BLaER1 treated with 17β-estradiol and CSF1 and Interleukin-3, amounts not matched to agents 10 nM and 100 nM (cell line): ENCODE results near the gene NRXN2.

Experiments used
- H3K27ac ChIP-seq, 11 experiments: shearing (Covaris generic); formaldehyde crosslinking; 2 replicates each; pipeline ENCODE4 v1.8.1; 2022
- H3K27me3 ChIP-seq, 11 experiments: shearing (Covaris generic); formaldehyde crosslinking; 2 replicates each; pipeline ENCODE4 v1.8.1; 2022
- H3K36me3 ChIP-seq, 11 experiments: shearing (Covaris generic); formaldehyde crosslinking; 2 replicates each; pipeline ENCODE4 v1.8.1; 2022
- H3K4me1 ChIP-seq, 10 experiments: shearing (Covaris generic); formaldehyde crosslinking; 2 replicates each; pipeline ENCODE4 v1.8.1; 2022
- H3K4me2 ChIP-seq, 11 experiments: shearing (Covaris generic); formaldehyde crosslinking; 2 replicates each; pipeline ENCODE4 v1.8.1; 2022
- H3K4me3 ChIP-seq, 10 experiments: shearing (Covaris generic); formaldehyde crosslinking; 2 replicates each; pipeline ENCODE4 v1.8.1; 2022
- H3K9ac ChIP-seq, 11 experiments: shearing (Covaris generic); formaldehyde crosslinking; 2 replicates each; pipeline ENCODE4 v1.8.1; 2022
- H3K9me3 ChIP-seq, 11 experiments: shearing (Covaris generic); formaldehyde crosslinking; replicated peaks in 1 of 11; 2 replicates each; pipeline ENCODE4 v1.8.1; 2022
- H4K20me1 ChIP-seq, 11 experiments: shearing (Covaris generic); formaldehyde crosslinking; 2 replicates each; pipeline ENCODE4 v1.8.1; 2022
- Cebpa-rat ChIP-seq, 11 experiments: shearing (Covaris generic); IDR thresholded peaks; 2 replicates each; pipeline ENCODE4 v1.8.1; 2022

NRXN2 gene

DNA sequence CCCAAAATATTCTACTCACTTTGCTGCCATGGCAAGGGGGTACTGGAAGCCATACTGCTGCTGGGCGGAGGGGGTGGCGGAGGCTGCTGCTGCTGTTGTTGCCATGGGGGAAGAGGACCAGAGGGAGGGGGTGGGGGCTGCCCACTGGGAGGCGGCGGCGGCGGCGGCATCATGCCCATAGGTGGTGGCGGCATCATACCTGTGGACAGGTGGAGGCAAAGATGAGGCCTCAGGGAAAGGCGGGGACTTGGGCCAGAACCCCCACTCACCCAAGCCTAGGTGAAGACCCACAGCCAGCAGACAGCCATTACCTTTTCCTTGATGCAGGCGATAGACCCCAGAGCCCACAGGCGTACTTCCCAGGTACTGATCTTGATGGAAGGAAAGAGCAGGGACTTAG, 43.9 kb upstream of the NRXN2 start:
- Histone ChIP-seq H3K4me3 (no peak overlapping the region), H3K9me3 (no peaks in the 10 kb centered on the region), H3K27ac (peak overlapping the region in 8 of 11 experiments; percentile 14 to 52 (median 43); a peak in 13 of 22 replicates), H3K27me3 (no peaks in the 10 kb centered on the region), H4K20me1 (peaks cover 95 to 100% (median 98%) of the 10 kb centered on the region in 11 experiments), H3K36me3 (peaks cover 92 to 98% (median 97%) of the 10 kb centered on the region in 11 experiments), H3K4me2 (peak overlapping the region; percentile 17 to 97 (median 48); a peak in 16 of 22 replicates), H3K9ac (peak overlapping the region in 6 of 11 experiments; percentile 16 to 39 (median 20); a peak in 7 of 22 replicates), H3K4me1 (peaks cover 88 to 99% (median 96%) of the 10 kb centered on the region in 10 experiments)
- TF ChIP-seq Cebpa-rat (IDR thresholded peaks at IDR 0.05): no peak

DNA sequence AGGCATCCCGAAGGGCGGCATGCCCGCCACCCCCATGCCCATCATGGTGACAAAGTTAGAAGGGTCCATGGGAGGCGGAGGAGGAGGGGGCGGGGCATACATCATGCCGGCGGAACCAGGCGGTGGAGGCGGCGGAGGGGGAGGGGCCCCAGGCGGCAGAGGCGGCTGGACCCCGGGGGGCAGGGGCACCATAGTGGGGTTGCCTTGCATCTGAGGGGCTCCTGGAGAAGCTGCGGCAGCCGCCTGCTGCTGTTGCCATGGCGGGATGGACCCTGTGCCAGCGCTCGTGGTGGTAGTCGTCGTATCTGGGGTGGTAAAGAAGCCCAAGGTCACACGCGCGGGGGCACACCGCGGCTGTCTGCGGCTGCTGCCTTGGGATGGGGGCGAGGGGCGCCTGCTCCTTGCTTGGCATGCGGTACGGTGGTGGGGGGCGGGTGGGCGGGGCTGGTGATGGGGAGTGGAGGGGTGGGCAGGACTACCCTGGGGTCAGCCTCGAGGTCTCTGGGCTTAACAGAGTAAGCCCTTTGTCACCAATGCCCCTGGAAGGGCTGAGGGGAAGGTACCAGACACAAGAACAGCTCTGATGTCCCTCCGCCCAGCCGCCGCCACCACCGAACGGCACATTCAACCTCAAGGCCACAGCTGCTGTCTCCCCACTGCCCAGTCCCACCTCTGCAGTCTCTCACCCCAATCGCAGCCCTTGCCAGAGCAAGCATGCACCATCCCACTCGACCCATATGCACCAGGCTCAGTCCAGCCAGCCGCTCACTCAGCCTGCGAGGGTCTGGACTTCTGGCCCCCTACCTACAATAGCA, 43.1 kb upstream of the NRXN2 start:
- H4K20me1 ChIP-seq: peaks cover 92 to 100% (median 98%) of the 10 kb centered on the region in 11 experiments
- H3K4me2 ChIP-seq: peak overlapping the region in 10 of 11 experiments; percentile 63 to 91 (median 86); a peak in 19 of 22 replicates
- H3K36me3 ChIP-seq: peaks cover 84 to 95% (median 92%) of the 10 kb centered on the region in 11 experiments
- H3K9ac ChIP-seq: peak overlapping the region in 3 of 11 experiments; percentile 50 to 72 (median 56); a peak in 4 of 22 replicates
- TF ChIP-seq Cebpa-rat (IDR thresholded peaks at IDR 0.05): no peak
- peaks cover 88 to 99% (median 96%) of the 10 kb centered on the region in 10 experiments for H3K4me1 ChIP-seq
- no peaks in the 10 kb centered on the region for H3K27me3 ChIP-seq
- H3K4me3 ChIP-seq: no peak overlapping the region
- no peak overlapping the region for H3K27ac ChIP-seq
- no peaks in the 10 kb centered on the region for H3K9me3 ChIP-seq

- H3K4me3 ChIP-seq: peak overlapping the region in 4 of 10 experiments; percentile 20 to 38 (median 30); a peak in 1 of 20 replicates
- H3K4me2 ChIP-seq: peak overlapping the region; percentile 63 to 91 (median 86)
- peaks cover 88 to 100% (median 98%) of the 10 kb centered on the region in 11 experiments for H4K20me1 ChIP-seq
- H3K36me3 ChIP-seq: peaks cover 77 to 91% (median 85%) of the 10 kb centered on the region in 11 experiments
- H3K27ac ChIP-seq: peak overlapping the region in 7 of 11 experiments; percentile 23 to 82 (median 71); a peak in 10 of 22 replicates
- H3K27me3 ChIP-seq: no peaks in the 10 kb centered on the region
- H3K4me1 ChIP-seq: peaks cover 89 to 99% (median 97%) of the 10 kb centered on the region in 10 experiments
- H3K9me3 ChIP-seq: no peaks in the 10 kb centered on the region
- no peak for TF ChIP-seq Cebpa-rat (IDR thresholded peaks at IDR 0.05)
- peak overlapping the region; percentile 22 to 72 (median 67); a peak in 17 of 22 replicates for H3K9ac ChIP-seq
Observed at GRCh38 chr11:64765291-64765850, 42.4 kb upstream of the NRXN2 start.

DNA sequence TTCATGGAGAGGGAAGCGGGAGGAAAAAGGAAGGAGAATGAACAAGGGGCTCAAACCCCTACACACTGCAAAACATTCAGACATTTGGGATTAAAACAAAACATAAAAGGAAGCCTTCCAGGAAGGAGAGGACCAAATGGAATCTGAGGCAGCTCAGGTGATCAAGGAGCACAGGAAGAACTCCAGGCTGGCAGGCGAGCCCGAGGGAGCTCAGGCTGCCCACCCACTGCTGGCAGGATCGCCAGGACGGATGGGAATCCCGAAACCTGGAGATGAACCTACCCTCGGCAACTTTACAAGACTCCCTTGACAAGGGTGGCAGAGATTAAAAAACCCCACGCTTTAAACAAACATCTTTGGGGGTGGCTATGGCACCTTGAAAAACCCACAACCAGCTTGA, 41.8 kb upstream of the NRXN2 start:
- Histone ChIP-seq H4K20me1 (peaks cover 88 to 100% (median 98%) of the 10 kb centered on the region in 11 experiments), H3K4me2 (peak overlapping the region; percentile 63 to 91 (median 86)), H3K36me3 (peaks cover 71 to 85% (median 79%) of the 10 kb centered on the region in 11 experiments), H3K9ac (peak overlapping the region; percentile 22 to 72 (median 67); a peak in 19 of 22 replicates), H3K27ac (peak overlapping the region in 10 of 11 experiments; percentile 42 to 82 (median 70); a peak in 17 of 22 replicates), H3K27me3 (no peaks in the 10 kb centered on the region), H3K9me3 (no peaks in the 10 kb centered on the region), H3K4me1 (peaks cover 89 to 99% (median 97%) of the 10 kb centered on the region in 10 experiments), H3K4me3 (peak overlapping the region in 7 of 10 experiments; percentile 5 to 38 (median 20); a peak in 8 of 20 replicates)
- TF ChIP-seq Cebpa-rat (IDR thresholded peaks at IDR 0.05): no peak

- H3K4me1 ChIP-seq: peaks cover 89 to 99% (median 97%) of the 10 kb centered on the region in 10 experiments
- peak overlapping the region in 10 of 11 experiments; percentile 42 to 82 (median 70); a peak in 19 of 22 replicates for H3K27ac ChIP-seq
- H4K20me1 ChIP-seq: peaks cover 82 to 99% (median 96%) of the 10 kb centered on the region in 11 experiments
- H3K9me3 ChIP-seq: no peaks in the 10 kb centered on the region
- no peak for TF ChIP-seq Cebpa-rat (IDR thresholded peaks at IDR 0.05)
- peaks cover 64 to 79% (median 73%) of the 10 kb centered on the region in 11 experiments for H3K36me3 ChIP-seq
- H3K4me3 ChIP-seq: peak overlapping the region in 8 of 10 experiments; percentile 3 to 44 (median 14); a peak in 10 of 20 replicates
- H3K27me3 ChIP-seq: no peaks in the 10 kb centered on the region
- peak overlapping the region; percentile 63 to 91 (median 86) for H3K4me2 ChIP-seq
- H3K9ac ChIP-seq: peak overlapping the region; percentile 50 to 72 (median 67); a peak in 21 of 22 replicates
Observed at GRCh38 chr11:64764040-64764611, 41.1 kb upstream of the NRXN2 start.

DNA sequence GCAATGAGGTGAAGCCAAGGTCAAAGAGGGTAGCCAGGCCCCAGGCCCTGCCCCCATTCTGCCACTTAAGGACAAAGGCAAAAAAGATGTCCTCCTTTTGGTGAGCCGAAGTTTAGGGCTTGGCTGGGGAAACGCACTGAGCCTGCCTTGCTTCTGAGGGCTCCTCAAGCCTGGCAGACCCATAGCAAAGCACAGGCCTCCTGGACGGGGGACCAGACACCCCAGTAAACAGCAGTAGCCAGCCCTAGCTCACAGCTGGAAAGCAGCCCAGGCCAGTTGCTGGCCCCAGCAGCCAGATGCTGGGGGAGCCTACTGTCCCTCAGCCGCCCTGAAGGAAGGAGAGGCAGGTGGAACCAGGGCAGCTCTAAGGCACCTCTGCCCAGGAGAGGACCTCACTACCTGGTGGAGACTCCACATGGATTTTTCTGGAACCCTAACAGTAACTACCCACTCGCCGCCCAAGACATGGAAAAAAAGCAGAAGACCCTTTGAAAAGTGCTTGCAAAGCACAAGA, 40.6 kb upstream of the NRXN2 start:
- H4K20me1 ChIP-seq: peaks cover 77 to 94% (median 91%) of the 10 kb centered on the region in 11 experiments
- TF ChIP-seq Cebpa-rat (IDR thresholded peaks at IDR 0.05): no peak
- no peaks in the 10 kb centered on the region for H3K9me3 ChIP-seq
- peak overlapping the region; percentile 63 to 91 (median 86) for H3K4me2 ChIP-seq
- H3K4me1 ChIP-seq: peaks cover 84 to 98% (median 93%) of the 10 kb centered on the region in 10 experiments
- peak overlapping the region; percentile 50 to 72 (median 67) for H3K9ac ChIP-seq
- H3K4me3 ChIP-seq: peak overlapping the region in 5 of 10 experiments; percentile 7 to 44 (median 21); a peak in 7 of 20 replicates
- H3K36me3 ChIP-seq: peaks cover 59 to 73% (median 67%) of the 10 kb centered on the region in 11 experiments
- peak overlapping the region in 10 of 11 experiments; percentile 42 to 82 (median 70); a peak in 20 of 22 replicates for H3K27ac ChIP-seq
- no peaks in the 10 kb centered on the region for H3K27me3 ChIP-seq

- Histone ChIP-seq H3K4me1 (peaks cover 77 to 93% (median 86%) of the 10 kb centered on the region in 10 experiments), H3K27me3 (no peaks in the 10 kb centered on the region), H3K36me3 (peaks cover 52 to 67% (median 61%) of the 10 kb centered on the region in 11 experiments), H3K4me3 (peak overlapping the region in 2 of 10 experiments; percentile 21 to 44; a peak in 4 of 20 replicates), H3K4me2 (peak overlapping the region; percentile 63 to 91 (median 86)), H4K20me1 (peaks cover 71 to 87% (median 84%) of the 10 kb centered on the region in 11 experiments), H3K9ac (peak overlapping the region; percentile 50 to 72 (median 67); a peak in 21 of 22 replicates), H3K9me3 (no peaks in the 10 kb centered on the region), H3K27ac (peak overlapping the region; percentile 7 to 82 (median 68); a peak in 20 of 22 replicates)
- TF ChIP-seq Cebpa-rat (IDR thresholded peaks at IDR 0.05): no peak
Observed at GRCh38 chr11:64762674-64763525, 39.9 kb upstream of the NRXN2 start.
